ENCODE data around the gene SCO1.

DNA sequence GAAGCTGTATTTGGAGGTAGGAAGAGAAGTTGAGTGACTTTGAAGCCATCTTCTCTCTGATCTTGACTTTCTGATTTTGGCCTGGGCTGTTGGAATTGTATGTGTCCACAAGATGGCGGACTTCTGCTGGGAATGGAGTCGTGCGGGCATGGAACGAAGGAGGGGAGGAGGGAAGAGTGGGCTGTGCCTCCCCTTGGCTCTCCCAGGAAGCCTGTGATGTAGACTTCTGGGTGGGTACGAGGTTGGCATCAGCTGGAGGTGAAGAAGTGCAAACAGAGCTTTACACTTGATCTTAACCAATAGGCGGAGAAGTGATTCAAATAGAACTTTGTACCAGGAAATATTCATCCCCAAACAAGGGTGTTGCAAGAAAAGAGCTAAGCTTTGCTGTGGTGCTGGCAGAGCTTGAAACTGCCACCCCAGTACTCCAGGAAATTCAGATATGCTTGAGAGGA lies 39.9 kb upstream of the SCO1 start:
- TF ChIP-seq CTCF (IDR thresholded peaks at IDR 0.05; ENCODE audit: insufficient read depth, low read depth, low read length): peak; percentile 72
- no peak for TF ChIP-seq EZH2 (IDR thresholded peaks at IDR 0.05; ENCODE audit: insufficient read depth, low read length)

All from astrocyte (in vitro differentiated cells and primary cell).